Thoracic aorta (tissue), 2 donors: Measurements from ENCODE around the gene GUCY2D. TPM values are rescaled to one million over a fixed set of nuclear protein-coding genes. Genes with fewer than 3 reads are reported as not detected.

Experiments used
- ATAC-seq: fragments of 150-250 bp; one replicate; pipeline ENCODE4 v1.8.0; 2017; ENCODE audit warnings: low read depth; ENCODE audit not compliant: insufficient number of reproducible peaks, low FRiP score
- DNase-seq: peaks from one replicate; pipeline ENCODE4 v3.0.0-alpha.2; 2020; ENCODE audit warnings: low spot score
- H3K27ac ChIP-seq, 2 donors: fragments of 200-600 bp; sonication (generic); 1 replicate in 1 of 2; 2 replicates in 1 of 2; pipeline ENCODE4 v1.5.1; 2016; ENCODE audit warnings: mild to moderate bottlenecking in 2 of 2, moderate library complexity in 2 of 2
- H3K27me3 ChIP-seq: fragments of 200-600 bp; sonication (generic); replicated peaks from 2 replicates; pipeline ENCODE4 v1.6.0; 2016; ENCODE audit warnings: mild to moderate bottlenecking; ENCODE audit not compliant: insufficient read depth
- H3K36me3 ChIP-seq: fragments of 200-600 bp; sonication (generic); one replicate; pipeline ENCODE4 v1.5.1; 2016
- H3K4me1 ChIP-seq, 2 donors: fragments of 200-600 bp; sonication (generic); 1 replicate in 1 of 2; 2 replicates in 1 of 2; pipeline versions ENCODE4 v1.5.1 to v1.6.0; 2016; ENCODE audit warnings: low read depth in 2 of 2, mild to moderate bottlenecking in 1 of 2; ENCODE audit not compliant: control insufficient read depth in 1 of 2
- H3K4me3 ChIP-seq: fragments of 200-600 bp; sonication (generic); 2 replicates; pipeline ENCODE4 v1.5.1; 2016; ENCODE audit warnings: mild to moderate bottlenecking
- H3K9me3 ChIP-seq: fragments of 200-600 bp; sonication (generic); 2 replicates; pipeline ENCODE4 v1.5.1; 2016
- CTCF ChIP-seq: fragments of 200-600 bp; sonication (generic); IDR thresholded peaks from one replicate; pipeline ENCODE4 v1.5.1; 2019; ENCODE audit warnings: antibody characterized with exemption
- total RNA-seq, 2 donors: library from RNA; depleted of rRNA; stranded (reverse); fragments of >200 nt; gene quantifications; one replicate each; pipeline versions ENCODE4 v1.1.0 to v1.2.3, GENCODE V29; 2016

GUCY2D gene
- total RNA-seq, 2 donors from 2014 or later, result not detected

GRCh38 chr17:8046306-8046928 is 44.0 kb downstream of the GUCY2D start:
- H3K36me3 ChIP-seq, result no peaks in the 10 kb centered on the region
- DNase-seq, result no peak
- H3K9me3 ChIP-seq, result no peaks in the 10 kb centered on the region
- H3K27me3 ChIP-seq, result no peaks in the 10 kb centered on the region
- H3K4me3 ChIP-seq, result no peak overlapping the region
- ATAC-seq, result no peak
- no peak for TF ChIP-seq CTCF
- no peak overlapping the region for H3K27ac ChIP-seq
- no peaks in the 10 kb centered on the region for H3K4me1 ChIP-seq

- Histone ChIP-seq H3K4me1 (no peaks in the 10 kb centered on the region), H3K9me3 (no peaks in the 10 kb centered on the region)
Observed at GRCh38 chr17:8046929-8047768, 44.7 kb downstream of the GUCY2D start.

GRCh38 chr17:8047769-8048110 is 45.3 kb downstream of the GUCY2D start:
- no peak for DNase-seq
- Histone ChIP-seq H3K36me3 (no peaks in the 10 kb centered on the region), H3K4me3 (no peak overlapping the region), H3K9me3 (no peaks in the 10 kb centered on the region), H3K27ac (no peak overlapping the region), H3K4me1 (no peaks in the 10 kb centered on the region), H3K27me3 (no peaks in the 10 kb centered on the region)
- no peak for ATAC-seq
- no peak for TF ChIP-seq CTCF

More at GRCh38 chr17:8046929-8047768, 44.7 kb downstream of the GUCY2D start:
- Histone ChIP-seq H3K36me3 (no peaks in the 10 kb centered on the region), H3K27me3 (no peaks in the 10 kb centered on the region), H3K27ac (no peak overlapping the region), H3K4me3 (no peak overlapping the region)
- no peak for TF ChIP-seq CTCF
- ATAC-seq (no peak), DNase-seq (no peak)

GRCh38 chr17:8048236-8048635 is 45.8 kb downstream of the GUCY2D start:
- no peaks in the 10 kb centered on the region for H3K27me3 ChIP-seq
- DNase-seq (no peak), ATAC-seq (no peak)
- H3K4me1 ChIP-seq, result no peaks in the 10 kb centered on the region
- H3K9me3 ChIP-seq, result no peaks in the 10 kb centered on the region
- no peaks in the 10 kb centered on the region for H3K36me3 ChIP-seq
- H3K27ac ChIP-seq, result no peak overlapping the region
- TF ChIP-seq CTCF, result no peak
- H3K4me3 ChIP-seq, result no peak overlapping the region

GRCh38 chr17:8048736-8049135 is 46.3 kb downstream of the GUCY2D start:
- H3K9me3 ChIP-seq, result no peaks in the 10 kb centered on the region
- DNase-seq, result no peak
- TF ChIP-seq CTCF, result no peak
- H3K4me1 ChIP-seq, result no peaks in the 10 kb centered on the region
- no peaks in the 10 kb centered on the region for H3K27me3 ChIP-seq
- H3K36me3 ChIP-seq, result no peaks in the 10 kb centered on the region
- no peak for ATAC-seq
- no peak overlapping the region for H3K4me3 ChIP-seq
- no peak overlapping the region for H3K27ac ChIP-seq
